ENCODE results near the gene AIFM3.
"Not testable (repeated sequence)": the region's sequence is repeated elsewhere in the genome, so short reads cannot be mapped to it uniquely, and the experiment has no call there.

AIFM3 gene

GRCh38 chr22:20957683-20958431 lies 9.2 kb upstream of the AIFM3 start:
- DNase-seq (ENCODE audit: low read depth) = peak; percentile 26

DNA sequence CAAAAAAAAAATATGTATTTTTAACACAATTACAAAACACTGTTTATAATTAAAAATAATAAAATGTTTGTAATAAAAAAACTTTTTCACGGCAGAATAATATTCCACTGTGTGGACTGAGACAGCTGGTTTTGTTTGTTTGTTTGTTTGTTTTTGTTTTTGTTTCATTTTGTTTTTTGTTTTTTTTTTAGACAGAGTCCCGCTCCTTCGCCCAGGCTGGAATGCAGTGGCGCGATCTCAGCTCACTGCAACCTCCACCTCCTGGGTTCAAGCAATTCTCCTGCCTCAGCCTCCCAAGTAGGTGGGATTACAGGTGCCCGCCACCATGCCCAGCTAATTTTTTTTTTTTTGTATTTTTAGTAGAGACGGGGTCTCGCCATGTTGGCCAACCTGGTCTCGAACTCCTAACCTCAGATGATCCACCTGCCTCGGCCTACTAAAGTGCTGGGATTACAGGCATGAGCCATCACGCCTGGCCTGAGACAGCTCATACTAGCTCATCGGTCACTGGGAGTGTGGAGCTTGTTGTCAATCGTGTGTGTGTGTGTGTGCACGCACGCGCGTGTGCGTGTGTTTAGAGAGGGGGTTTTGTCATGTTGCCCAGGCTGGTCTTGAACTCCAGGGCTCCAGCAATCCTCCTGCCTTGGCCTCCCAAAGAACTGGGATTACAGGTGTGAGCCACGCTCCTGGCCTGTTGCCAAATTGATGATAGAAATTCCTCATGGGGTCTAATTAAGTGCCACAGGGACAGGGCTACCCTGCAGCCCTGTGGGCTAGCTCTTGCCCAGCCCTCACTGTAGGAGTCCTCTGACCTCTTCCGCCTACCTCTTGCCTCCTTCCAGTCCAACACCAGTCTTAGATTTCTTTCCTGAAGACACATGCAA lies 7.2 kb upstream of the AIFM3 start:
- no peak for DNase-seq (ENCODE audit: low read depth)

- no peak for DNase-seq (ENCODE audit: low read depth)
Observed at GRCh38 chr22:20960609-20961008, 6.4 kb upstream of the AIFM3 start.

DNA sequence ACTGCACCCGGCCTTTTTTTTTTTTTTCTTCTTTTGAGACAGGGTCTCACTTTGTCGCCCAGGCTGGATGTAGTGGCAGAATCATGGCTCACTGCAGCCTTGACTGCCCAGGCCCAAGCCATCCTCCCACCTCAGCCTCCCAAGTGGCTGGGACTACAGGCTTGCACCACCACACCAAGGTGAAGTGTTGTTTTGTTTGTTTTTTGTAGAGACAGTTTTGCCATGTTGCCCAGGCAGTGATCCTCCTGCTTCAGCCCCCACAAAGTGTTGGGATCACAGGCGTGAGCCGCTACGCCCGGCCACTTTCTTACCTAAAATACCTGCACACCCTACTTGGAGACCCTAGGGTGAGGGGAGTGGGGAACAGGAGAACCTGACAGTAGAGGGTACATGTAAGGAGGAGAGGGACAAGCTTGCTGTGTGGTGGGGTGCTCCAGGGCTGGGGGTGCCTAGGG lies 4.5 kb upstream of the AIFM3 start:
- DNase-seq (ENCODE audit: low read depth) = no peak

DNA sequence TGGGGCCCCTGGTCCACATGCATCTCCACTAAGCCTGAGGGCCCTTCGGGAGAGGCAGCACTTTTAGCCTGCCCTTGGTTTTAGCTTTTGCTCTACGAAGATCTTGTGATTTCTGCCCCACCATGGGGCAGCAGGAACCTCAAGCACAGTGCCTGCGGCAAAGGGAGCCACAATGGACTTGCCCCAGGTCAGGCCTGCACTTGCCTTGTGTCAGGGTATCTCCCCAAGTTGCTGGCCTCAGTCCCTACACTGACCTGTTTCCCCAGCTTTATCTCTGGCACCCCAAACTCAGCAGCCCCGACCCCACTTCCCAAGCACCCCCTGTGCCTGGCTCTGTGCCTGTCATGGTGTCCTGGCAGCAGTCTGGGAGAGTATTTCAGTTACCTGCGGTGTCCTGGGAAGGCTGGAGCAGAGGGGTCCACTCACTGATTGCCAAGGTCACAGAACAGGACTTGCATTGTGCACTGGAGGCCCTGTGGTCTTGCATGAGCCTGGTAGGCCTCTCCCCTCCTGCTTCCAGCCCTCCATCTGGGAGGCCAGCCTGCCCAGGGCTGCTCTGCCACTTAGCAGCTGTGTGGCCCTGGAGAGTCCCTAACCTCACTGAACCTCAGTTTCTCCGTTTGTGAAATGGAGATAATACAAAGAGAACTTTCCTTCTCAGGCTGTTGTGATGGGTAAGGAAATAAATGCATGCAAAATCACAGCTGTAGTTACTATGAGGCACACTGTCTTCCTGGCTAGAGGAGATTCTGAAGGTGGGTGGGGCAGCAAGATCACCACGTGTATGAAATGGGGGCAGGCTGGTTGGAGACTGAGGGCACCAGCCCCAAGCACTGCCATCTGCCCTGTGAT lies 3.6 kb upstream of the AIFM3 start:
- no peak for DNase-seq (ENCODE audit: low read depth)

- no peak for DNase-seq (ENCODE audit: low read depth)
Observed at GRCh38 chr22:20964090-20964798, 2.8 kb upstream of the AIFM3 start.

DNA sequence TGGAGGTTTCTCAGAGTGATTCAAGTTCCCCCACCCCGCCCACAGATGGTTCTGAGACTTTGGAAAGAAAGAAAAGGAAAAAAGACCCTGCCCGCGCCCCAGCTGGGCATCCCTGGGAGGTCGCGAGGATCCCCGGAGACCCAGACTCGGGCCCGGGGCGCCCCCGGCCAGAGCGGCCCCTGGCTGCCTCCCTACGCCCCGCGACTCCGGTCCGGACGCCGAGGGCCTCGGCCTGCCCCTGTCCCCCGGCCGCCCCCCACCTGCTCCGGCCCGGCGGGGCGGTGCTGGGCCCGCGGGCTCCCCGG lies 2.3 kb upstream of the AIFM3 start:
- DNase-seq (ENCODE audit: low read depth) = no peak

- DNase-seq (ENCODE audit: low read depth) = no peak
Observed at GRCh38 chr22:20965104-20965887, 1.8 kb upstream of the AIFM3 start.

DNA sequence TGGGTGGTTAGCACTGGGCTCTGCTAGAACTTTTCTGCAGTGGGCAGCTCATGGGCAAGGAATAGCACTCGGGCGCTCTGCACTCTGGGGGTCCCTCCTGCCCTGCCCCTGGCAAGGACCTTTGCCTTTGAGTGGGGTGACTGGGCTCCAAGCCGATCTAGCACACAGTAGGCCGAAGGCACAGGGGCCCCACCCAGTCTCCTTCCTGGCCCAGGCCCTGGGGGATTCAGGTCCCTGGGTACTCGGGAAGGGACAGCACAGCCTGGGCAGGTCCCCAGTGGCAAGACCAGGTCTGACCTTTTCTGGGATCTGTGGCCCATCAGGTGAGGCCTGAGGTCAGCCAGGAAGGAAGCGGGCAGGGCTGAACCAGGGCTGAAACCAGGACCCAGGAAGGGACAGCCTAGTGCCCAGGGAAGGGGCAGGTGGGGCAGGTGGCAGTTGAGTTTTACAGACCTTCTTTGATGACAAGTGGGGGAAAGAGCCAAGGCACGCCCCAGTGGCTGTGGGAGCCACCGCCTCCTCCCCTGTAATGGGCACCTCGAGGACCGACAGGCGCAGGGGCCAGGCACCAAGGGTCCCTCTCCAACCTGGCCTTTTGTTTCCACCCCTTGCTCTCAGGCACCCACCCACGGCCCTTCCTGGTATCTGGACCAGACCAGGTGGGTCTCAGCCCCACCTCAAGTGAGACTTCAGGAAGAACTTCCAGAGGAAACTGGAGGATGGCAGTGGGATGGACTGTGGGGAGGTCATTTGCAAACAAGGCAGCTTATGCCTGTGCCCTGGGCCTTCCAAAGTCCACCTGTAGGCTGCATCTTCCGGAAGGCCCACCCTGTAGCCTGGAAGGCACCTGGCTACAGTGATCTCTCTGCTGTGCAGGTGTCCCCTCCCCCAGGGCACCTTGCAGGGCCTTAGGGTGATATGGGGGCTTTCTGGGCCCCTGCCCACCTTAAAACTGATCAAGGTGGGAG lies 883 bp upstream of the AIFM3 start:
- no peak for DNase-seq (ENCODE audit: low read depth)

DNA sequence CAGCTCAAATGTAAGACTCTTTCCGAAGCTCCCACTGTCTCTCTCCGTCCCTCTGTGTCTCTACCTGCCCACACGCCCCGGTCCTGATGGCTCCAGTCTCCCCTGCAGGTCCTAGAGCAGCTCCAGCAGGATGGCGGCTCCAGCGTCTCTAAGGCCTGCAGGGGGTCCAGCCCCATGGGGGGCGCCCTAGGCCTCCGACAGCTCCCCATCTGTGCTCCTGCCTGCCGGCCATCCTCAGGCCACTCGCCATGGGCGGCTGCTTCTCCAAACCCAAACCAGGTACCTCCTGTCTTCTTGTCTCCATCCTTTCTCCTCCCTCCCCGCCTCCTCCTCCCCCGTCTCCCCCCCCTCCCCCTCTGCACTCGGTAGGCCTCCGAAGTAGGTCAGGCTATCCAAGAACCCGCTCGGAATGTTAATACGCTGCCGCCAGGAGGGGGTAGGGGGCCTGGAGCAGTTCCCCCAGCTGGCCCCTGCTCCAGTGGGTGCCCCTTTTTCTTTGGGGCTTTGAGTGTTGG lies 699 bp downstream of the AIFM3 start:
- DNase-seq (ENCODE audit: low read depth) = no peak

DNA sequence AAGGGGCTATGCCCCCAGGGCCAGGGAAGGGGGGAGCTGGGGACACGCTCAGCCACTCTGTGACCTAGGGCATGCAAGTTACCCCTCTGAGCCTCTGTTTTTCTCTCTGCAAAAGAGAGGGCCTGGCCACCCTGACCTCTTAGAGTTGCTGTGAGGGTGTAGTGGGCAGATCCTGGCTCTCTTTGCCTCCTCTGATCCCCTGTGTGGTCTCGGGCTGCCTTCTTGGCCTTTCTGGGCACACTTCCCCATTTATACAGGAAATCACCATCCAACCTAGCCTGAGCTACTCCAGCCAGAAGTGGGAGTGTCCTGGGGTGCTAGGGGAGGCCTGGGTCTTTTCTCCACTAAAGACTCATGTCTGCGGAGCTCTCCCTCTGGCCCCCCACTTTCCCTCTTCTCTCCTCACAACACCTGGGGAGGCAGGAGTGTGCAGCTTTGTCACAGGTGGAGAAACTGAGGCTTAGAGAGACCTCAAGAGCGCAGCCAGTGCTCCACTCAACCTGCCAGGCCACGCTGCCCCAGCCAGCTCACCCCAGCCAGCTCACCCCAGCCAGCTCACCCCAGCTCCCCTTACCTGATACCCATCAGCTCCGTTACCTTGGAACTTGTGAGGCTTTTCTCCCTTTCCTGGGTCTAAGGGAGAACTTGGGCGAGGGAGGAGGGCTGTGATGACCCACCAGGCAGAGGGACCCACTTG lies 1.4 kb downstream of the AIFM3 start:
- no peak for DNase-seq (ENCODE audit: low read depth)

DNA sequence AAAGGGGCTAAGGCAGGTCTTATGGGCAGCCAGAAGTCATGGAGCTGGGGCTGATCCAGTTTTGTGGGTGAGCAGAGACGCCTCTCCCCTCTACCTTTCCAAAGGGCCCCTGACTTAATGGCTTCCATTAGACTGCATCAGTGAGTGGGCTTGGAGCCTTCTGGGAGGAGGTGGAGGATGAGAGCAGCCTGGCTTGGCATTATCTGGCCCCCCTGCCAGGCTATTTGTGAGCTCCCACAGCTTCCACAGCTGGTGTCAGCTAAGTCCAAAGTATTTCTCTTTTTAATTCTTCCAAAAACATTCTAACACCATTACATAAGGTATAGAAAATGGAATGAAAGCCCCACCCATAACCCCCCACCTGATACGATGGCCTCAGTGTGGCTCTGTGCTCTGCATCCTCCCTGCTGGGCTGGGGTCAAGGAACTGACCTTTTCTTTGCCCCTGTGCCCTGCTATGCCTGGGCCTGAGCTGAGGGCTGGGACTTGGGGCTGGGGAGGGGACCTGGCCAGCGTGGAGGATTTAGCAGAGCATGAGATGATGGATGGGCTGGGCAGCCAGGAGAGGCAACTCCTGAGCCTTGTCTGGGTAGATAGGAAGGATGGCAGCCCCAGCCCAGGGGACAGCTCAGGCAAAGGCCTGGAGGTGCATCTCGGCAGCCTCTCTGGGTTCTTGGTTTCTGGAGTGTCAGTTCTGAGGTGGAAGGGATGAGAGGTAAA lies 4.0 kb downstream of the AIFM3 start:
- no peak for DNase-seq (ENCODE audit: low read depth)

DNA sequence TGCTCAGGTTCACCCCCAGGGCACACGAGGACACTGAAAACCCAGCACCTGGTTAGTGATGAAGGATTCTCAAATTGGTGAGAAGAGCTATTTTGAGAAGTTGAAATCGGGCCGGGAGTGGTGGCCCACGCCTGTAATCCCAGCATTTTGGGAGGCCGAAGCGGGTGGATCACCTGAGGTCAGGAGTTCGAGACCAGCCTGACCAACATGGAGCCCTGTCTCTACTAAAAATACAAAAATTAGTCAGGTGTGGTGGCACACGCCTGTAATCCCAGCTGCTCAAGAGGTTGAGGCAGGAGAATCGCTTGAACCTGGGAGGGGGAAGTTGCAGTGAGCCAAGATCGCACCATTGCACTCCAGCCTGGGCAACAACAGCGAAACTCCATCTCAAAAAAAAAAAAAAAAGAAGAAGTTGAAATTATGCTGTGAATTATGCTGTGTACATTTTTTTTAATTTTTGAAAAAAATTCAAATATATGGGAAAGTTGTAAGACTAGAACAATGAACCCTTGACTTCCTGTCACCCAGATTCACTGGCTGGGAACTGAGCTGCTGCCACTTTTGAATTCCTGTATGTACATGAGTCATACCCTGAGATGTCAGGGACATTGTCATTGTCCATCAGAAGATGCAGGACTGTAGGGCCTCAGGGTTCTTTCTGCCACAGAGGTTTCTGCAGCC lies 5.1 kb downstream of the AIFM3 start:
- DNase-seq (ENCODE audit: low read depth) = not testable (repeated sequence)

GRCh38 chr22:20972933-20973577 lies 6.0 kb downstream of the AIFM3 start:
- DNase-seq (ENCODE audit: low read depth) = no peak

DNA sequence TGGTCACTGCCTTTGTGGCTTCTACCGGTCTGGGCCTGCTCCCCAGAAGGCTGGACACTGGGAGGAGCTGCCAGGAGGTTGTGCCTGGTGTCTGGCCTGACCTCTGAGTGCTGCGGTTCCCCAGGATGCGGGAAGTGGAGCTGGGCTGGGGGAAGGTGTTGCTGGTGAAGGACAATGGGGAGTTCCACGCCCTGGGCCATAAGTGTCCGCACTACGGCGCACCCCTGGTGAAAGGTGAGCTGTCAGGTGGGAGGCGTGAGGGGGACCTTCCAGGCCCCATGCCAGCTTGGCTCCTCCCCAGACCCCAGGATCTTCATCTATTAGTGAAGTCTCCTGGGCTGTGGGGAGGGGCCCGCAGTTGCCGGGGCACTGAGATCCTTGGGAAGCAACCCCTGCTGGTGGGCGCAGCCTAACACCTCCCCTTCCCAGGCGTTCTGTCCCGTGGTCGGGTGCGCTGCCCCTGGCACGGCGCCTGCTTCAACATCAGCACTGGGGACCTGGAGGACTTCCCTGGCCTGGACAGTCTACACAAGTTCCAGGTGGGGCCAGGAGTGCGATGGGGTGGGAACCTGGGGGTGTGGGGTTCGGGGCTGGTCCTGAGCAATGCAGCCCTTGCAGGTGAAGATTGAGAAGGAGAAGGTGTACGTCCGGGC lies 6.7 kb downstream of the AIFM3 start:
- no peak for DNase-seq (ENCODE audit: low read depth)

DNA sequence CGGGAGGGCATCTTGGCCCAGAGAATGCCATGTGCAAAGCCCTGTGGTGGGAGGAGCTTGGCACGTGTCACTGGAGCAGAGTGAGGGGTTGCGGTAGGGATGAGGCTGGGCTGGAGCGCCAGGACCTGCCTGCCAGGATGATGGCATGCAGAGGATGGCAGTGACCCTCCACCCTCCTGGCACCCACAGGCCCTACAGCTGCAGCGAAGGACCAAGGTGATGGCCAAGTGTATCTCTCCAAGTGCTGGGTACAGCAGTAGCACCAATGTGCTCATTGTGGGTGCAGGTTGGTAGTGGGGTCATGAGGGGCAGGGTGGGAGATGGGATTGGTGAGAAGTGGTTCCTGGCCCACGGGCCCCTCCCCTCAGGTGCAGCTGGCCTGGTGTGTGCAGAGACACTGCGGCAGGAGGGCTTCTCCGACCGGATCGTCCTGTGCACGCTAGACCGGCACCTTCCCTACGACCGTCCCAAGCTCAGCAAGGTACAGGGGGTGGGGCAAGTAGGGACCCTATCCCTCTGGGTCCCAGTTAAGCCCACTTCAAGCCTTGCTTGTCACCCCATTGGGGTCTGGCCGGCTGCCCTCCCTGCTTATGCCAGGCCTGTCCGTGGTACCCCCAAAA lies 7.4 kb downstream of the AIFM3 start:
- no peak for DNase-seq (ENCODE audit: low read depth)
